Activated CD8-positive, alpha-beta T cell treated with anti-CD3 and anti-CD28 coated beads, Interleukin-2, amount 10 ng/mL, durations not matched to agents 7 days and 5 days (primary cell): ENCODE results near the gene DOK7. TPM values are rescaled to one million over a fixed set of nuclear protein-coding genes. Genes with fewer than 3 reads are reported as not detected.

Experiments
- ATAC-seq: fragments of 150-1000 bp; cut with Tn5 transposase; one replicate; pipeline ENCODE4 v1.10.0; 2021; ENCODE audit warnings: moderate library complexity
- CTCF ChIA-PET: fragments of 350-600 bp; sonication (Branson Sonifier 250); formaldehyde crosslinking; loops from one replicate; lab custom pipeline; 2021; ENCODE audit warnings: antibody characterized with exemption; lab: Charles Lee
- POLR2A ChIA-PET: fragments of 350-600 bp; sonication (Branson Sonifier 250); formaldehyde crosslinking; loops from one replicate; lab custom pipeline; 2021; ENCODE audit warnings: antibody characterized with exemption; lab: Charles Lee
- DNase-seq: peaks from one replicate; pipeline ENCODE4 v3.0.0-alpha.2; 2020
- H3K27ac Mint-ChIP-seq: one replicate; pipeline ENCODE4 v1.8.0; 2021; ENCODE audit warnings: mild to moderate bottlenecking, mixed read lengths
- H3K27me3 Mint-ChIP-seq: one replicate; pipeline ENCODE4 v1.8.0; 2021; ENCODE audit warnings: low read depth, mixed read lengths
- H3K36me3 Mint-ChIP-seq: one replicate; pipeline ENCODE4 v1.8.0; 2021; ENCODE audit warnings: low read depth, mixed read lengths
- H3K4me1 Mint-ChIP-seq: one replicate; pipeline ENCODE4 v1.8.0; 2021; ENCODE audit warnings: low read depth, mixed read lengths
- H3K4me3 Mint-ChIP-seq: one replicate; pipeline ENCODE4 v1.8.0; 2021; ENCODE audit warnings: mild to moderate bottlenecking, mixed read lengths
- H3K9me3 Mint-ChIP-seq: one replicate; pipeline ENCODE4 v1.8.0; 2022; ENCODE audit warnings: mixed read lengths; ENCODE audit not compliant: insufficient read depth
- total RNA-seq, 2 experiments: library from RNA; stranded (reverse); gene quantifications; one replicate each; pipeline ENCODE4 v1.2.3, GENCODE V29; 2021

Gene DOK7, protein sequence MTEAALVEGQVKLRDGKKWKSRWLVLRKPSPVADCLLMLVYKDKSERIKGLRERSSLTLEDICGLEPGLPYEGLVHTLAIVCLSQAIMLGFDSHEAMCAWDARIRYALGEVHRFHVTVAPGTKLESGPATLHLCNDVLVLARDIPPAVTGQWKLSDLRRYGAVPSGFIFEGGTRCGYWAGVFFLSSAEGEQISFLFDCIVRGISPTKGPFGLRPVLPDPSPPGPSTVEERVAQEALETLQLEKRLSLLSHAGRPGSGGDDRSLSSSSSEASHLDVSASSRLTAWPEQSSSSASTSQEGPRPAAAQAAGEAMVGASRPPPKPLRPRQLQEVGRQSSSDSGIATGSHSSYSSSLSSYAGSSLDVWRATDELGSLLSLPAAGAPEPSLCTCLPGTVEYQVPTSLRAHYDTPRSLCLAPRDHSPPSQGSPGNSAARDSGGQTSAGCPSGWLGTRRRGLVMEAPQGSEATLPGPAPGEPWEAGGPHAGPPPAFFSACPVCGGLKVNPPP
- not detected for total RNA-seq

DNA sequence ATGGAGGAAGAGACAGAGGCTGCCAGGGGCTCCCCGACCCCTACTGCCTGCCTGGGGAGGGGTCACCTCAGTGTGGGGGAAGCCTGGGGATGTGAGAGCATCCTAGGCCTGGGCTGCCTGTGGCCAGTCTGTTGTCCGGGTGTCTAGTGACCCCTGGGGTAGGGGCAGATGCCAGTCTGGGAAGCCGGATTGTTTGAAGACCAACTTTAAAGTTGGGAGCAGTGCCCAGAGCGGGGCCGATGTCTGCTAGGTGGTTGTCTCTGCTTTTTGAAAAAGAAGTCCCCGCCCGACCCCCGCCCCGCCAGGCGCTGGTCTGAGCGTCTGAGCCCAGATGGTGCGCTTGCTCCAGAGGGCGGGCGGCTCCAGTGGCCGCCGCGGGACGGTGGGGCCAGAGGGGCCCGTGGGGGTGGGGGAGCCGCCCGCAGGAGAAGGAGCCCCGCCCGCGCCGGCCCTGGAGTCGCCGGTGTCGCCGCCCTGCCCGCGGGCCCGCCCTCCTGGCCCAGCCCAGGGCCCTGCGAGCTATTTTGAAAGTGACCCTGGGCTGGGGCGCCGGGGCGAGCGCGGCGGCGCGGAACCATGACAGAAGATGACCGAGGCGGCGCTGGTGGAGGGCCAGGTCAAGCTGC is at the start of gene DOK7:
DOK7 (plus strand) TSS at position 517 of the 626 bp plus-strand sequence; CDS start at position 587, 70 bp downstream.
- Mint-ChIP-seq H3K27me3 (peaks cover 15% of the 10 kb centered on the region), H3K4me1 (no peaks in the 10 kb centered on the region), H3K27ac (no peak within 1 kb of the TSS), H3K4me3 (no peak within 1 kb of the TSS), H3K9me3 (no peaks in the 10 kb centered on the region), H3K36me3 (no peaks in the 10 kb centered on the region)
- DNase-seq, result no peak
- ChIA-PET CTCF (no interaction called here), POLR2A (no interaction called here)
- no peak for ATAC-seq

DNA sequence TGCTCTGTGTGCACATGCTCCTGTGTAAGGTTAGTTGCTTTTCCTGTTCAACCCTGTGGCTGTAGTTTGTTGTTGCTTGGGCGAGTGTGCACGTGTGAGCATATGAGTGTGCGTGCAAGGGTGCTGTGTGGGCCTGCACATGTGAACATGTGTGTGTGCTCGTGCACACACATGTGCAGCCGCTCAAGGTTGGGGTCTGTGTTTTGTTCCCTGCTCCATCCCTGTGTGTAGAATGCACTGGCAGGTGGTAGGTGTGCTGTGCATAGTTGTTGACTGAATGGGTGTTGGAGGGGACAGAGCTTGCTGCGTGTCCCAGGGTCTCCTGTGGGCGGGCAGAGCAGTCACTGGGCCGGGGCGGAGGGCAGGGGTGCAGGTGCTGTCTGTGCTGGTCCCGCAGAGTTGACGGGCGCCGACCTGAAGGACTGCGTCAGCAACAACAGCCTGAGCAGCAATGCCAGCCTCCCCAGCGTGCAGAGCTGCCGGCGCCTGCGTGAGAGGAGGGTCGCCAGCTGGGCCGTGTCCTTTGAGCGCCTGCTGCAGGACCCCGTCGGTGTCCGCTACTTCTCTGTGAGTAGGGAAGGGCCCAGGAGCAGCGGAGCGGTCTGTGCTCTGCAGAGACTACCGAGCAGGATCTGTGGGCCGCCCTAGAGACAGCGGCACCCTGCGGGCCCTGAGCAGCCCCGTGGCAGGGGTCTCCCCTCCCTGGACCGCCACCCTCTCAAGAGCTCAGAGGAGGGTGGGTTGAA is 49.3 kb upstream of the DOK7 start:
- POLR2A ChIA-PET, result no interaction called here
- H3K27ac Mint-ChIP-seq, result no peak overlapping the region
- H3K4me3 Mint-ChIP-seq, result no peak overlapping the region
- DNase-seq (no peak), ATAC-seq (no peak)
- no peaks in the 10 kb centered on the region for H3K9me3 Mint-ChIP-seq
- H3K27me3 Mint-ChIP-seq, result no peaks in the 10 kb centered on the region
- no peaks in the 10 kb centered on the region for H3K36me3 Mint-ChIP-seq
- CTCF ChIA-PET, result no interaction called here
- H3K4me1 Mint-ChIP-seq, result no peaks in the 10 kb centered on the region

DNA sequence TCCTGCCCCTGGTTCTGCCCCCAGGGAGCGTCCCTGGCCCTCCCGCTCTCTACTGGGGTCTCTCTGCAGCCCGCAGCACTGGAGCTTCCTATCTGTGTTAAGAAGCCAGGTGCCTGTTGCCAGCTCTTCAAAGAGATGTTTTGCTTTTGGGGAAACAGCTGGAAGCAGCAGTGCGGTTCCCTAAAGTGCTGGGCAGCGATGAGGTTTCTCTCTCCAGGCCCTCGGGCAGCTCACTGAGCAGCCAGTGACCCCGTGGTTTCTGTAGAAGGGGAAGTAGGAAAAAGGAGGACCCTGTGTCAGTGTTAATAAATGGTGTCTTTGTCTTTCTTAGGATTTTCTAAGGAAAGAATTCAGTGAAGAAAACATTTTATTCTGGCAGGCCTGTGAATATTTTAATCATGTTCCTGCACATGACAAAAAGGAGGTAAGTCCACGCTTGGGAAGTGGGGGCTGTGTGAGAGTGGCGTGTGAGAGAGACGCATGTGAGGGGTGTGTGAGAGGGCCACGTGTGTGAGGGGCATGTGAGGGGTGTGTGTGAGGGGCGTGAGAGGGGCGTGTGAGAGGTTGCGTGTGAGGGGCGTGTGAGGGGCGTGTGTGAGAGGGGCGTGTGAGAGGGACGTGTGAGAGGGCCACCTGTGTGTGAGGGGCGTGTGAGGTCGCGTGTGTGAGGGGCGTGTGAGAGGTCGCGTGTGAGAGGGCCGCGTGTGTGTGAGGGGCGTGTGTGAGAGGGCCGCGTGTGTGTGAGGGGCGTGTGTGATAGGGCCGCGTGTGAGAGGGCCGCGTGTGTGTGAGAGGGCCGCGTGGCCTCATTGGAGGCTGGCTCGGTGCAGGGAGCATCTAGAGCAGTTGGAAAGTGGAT is 48.5 kb upstream of the DOK7 start:
- Mint-ChIP-seq H3K36me3 (no peaks in the 10 kb centered on the region), H3K4me1 (no peaks in the 10 kb centered on the region), H3K9me3 (no peaks in the 10 kb centered on the region), H3K4me3 (no peak overlapping the region), H3K27me3 (no peaks in the 10 kb centered on the region), H3K27ac (no peak overlapping the region)
- ChIA-PET POLR2A (no interaction called here), CTCF (no interaction called here)
- ATAC-seq (no peak), DNase-seq (no peak)

DNA sequence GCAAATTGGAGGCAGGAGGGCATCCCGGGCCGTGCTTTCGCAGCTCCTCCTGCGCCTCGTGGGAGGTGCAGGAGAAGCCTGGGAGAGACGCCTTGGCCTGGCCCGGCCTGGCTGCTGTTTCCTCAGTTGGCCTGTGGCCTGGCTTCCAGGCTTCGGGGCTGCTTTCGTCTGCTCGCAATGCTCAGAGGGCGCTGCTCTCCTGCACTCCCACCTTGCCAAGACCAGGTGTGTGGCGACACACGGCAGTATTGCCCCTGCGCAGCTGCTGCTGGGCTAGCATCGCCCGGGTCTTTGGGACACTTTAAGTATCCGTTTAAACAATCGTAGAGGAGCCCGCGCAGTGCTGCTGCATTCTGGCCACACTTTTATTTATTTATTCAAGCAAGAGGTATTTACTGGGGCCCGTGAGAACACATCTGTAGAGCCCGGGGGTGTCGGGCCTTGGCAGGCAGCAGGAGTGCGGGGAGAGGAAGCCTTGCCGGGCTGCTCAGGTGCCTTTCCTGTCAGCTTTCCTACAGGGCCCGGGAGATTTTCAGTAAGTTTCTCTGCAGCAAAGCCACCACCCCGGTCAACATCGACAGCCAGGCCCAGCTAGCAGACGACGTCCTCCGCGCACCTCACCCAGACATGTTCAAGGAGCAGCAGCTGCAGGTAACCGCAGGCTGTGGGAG is 47.5 kb upstream of the DOK7 start:
- ChIA-PET CTCF (no interaction called here), POLR2A (no interaction called here)
- DNase-seq (no peak), ATAC-seq (no peak)
- H3K9me3 Mint-ChIP-seq, result no peaks in the 10 kb centered on the region
- no peak overlapping the region for H3K4me3 Mint-ChIP-seq
- H3K27me3 Mint-ChIP-seq, result no peaks in the 10 kb centered on the region
- no peaks in the 10 kb centered on the region for H3K36me3 Mint-ChIP-seq
- H3K4me1 Mint-ChIP-seq, result no peaks in the 10 kb centered on the region
- no peak overlapping the region for H3K27ac Mint-ChIP-seq

DNA sequence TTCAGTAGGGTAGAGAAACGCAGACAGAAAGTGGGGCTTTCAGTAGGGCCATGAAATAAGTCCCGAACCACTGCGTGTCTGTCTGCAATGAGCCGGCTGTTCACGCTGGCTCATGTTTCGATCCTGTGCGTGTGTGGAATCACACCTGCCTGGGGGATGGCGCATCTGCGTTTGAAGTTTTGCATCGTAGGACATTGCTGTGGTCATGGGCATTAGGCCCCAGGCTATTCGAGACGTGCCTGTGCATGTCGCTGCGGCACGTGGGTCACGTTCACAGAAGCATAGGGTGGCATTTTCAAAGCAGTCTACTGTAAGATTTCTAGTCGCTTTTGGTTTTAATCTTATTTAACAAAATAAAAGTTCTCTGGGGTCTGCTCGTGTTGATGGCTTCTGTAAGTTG is 46.8 kb upstream of the DOK7 start:
- DNase-seq, result no peak
- Mint-ChIP-seq H3K4me1 (no peaks in the 10 kb centered on the region), H3K9me3 (no peaks in the 10 kb centered on the region), H3K4me3 (no peak overlapping the region), H3K36me3 (no peaks in the 10 kb centered on the region), H3K27me3 (no peaks in the 10 kb centered on the region), H3K27ac (no peak overlapping the region)
- ChIA-PET CTCF (no interaction called here), POLR2A (no interaction called here)
- ATAC-seq, result no peak

DNA sequence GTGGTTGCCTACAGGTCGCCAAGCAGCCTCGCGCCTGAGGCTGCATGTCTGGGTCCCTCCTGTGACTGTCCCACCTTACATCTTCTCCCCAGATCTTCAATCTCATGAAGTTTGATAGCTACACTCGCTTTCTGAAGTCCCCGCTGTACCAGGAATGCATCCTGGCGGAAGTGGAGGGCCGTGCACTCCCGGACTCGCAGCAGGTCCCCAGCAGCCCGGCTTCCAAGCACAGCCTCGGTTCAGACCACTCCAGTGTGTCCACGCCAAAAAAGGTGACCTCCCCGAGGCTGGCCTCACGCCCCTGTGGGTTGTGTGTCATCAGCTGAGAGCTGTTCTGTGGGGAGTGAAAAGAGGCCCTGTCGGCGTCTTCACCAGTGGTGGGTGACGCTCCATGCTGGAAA is 46.3 kb upstream of the DOK7 start:
- POLR2A ChIA-PET, result no interaction called here
- Mint-ChIP-seq H3K4me3 (no peak overlapping the region), H3K9me3 (no peaks in the 10 kb centered on the region), H3K4me1 (no peaks in the 10 kb centered on the region), H3K36me3 (no peaks in the 10 kb centered on the region), H3K27me3 (no peaks in the 10 kb centered on the region), H3K27ac (no peak overlapping the region)
- CTCF ChIA-PET, result no interaction called here
- DNase-seq, result no peak
- ATAC-seq, result no peak

DNA sequence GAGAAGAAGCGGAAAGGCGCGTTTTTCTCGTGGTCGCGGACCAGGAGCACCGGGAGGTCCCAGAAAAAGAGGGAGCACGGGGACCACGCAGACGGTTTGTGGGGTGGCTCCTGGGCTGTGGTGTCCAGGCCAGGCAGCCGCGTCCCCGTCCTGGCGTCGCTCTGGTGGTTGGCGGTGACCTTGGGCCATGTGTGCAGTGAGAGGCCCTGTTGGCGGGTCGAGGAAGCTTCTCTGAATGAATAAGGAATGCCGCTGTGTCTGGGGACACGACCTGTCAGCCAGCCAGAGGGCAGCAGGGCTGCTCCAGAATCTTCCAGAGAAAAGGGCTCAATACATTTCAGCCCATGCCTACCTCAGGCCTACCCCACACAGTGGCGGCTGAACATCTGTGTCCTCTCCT is 45.7 kb upstream of the DOK7 start:
- no peaks in the 10 kb centered on the region for H3K36me3 Mint-ChIP-seq
- CTCF ChIA-PET, result no interaction called here
- DNase-seq (no peak), ATAC-seq (no peak)
- no peaks in the 10 kb centered on the region for H3K9me3 Mint-ChIP-seq
- H3K27ac Mint-ChIP-seq, result no peak overlapping the region
- POLR2A ChIA-PET, result no interaction called here
- H3K4me3 Mint-ChIP-seq, result no peak overlapping the region
- no peaks in the 10 kb centered on the region for H3K4me1 Mint-ChIP-seq
- no peaks in the 10 kb centered on the region for H3K27me3 Mint-ChIP-seq

DNA sequence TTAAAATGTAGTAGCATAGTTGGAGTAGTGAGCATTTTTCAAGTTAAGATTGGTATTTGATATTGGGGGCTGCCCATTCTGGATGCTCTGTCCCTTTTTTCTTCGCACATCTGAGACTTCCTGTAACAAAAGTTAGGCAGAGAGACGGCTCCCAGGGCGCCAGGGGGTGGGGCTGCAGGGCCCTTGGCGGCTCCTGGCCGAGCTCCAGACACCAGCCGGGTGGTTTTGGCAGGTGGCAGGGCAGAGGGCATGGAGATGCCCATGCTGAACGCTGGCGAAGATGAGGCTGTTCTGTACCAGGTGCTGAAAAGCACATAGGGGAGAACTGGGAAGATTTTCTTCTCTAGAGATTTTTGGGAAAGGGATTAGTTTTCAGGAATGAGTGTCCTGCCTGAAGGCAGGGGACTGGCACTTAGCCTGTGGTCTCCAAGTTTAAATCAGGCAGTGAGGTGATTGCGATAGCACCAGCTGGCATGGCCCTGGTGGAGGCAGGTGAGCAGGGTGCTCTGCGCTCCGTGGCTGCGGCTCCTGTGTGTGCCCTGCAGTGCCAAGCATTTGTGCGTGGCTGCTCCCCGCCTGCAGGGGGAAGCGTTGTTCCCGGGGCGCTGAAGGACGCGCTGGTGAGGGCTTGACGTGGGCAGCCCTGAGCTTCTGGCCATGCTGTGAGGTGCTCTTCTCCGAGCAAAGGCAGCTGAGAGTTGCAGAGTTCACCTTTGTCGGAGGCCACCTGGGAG is 44.9 kb upstream of the DOK7 start:
- no peak overlapping the region for H3K4me3 Mint-ChIP-seq
- DNase-seq, result no peak

DNA sequence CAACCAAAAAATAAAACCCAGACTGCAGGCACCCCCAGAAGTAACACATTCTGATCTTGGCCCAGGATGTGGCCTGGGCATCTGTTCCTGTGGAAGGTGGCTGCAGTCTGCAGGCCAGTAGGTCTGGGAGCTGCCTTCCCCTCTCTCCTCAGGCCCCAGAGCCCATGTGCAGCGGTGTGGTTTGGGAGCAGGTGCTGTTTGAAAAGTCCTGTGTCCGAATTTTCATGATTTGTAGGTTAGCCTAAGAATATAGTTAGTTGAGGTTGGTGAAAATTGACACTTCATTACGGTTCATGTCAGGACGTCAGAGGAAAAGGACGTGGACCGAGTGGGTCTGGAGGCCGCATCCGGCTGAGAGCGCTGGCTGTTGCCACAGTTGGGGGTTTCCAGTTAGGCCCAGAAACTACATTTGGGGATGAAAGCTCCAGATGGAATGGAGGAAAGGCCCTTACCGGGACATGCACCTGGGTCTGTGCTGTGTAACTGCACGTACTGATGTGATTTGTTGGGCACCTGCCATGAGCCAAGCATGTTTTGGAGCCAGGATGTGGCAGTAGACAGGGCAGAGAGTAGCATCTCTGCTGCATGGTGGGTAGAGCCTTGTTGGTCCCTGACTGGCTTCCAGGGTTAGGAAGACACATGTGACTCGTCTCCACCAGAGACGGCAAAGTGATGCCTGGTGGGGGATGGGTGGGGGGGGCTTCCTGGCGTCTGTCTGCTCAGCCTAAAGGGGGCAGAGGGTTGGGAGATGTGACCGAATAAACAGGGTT is 43.1 kb upstream of the DOK7 start:
- Mint-ChIP-seq H3K4me3 (no peak overlapping the region), H3K27me3 (no peaks in the 10 kb centered on the region), H3K4me1 (no peaks in the 10 kb centered on the region), H3K9me3 (no peaks in the 10 kb centered on the region), H3K27ac (no peak overlapping the region), H3K36me3 (no peaks in the 10 kb centered on the region)
- ATAC-seq, result no peak
- ChIA-PET CTCF (no interaction called here), POLR2A (no interaction called here)
- no peak for DNase-seq

More for the DNA sequence above, 44.9 kb upstream of the DOK7 start:
- Mint-ChIP-seq H3K4me1 (no peaks in the 10 kb centered on the region), H3K9me3 (no peaks in the 10 kb centered on the region), H3K27me3 (no peaks in the 10 kb centered on the region), H3K36me3 (no peaks in the 10 kb centered on the region), H3K27ac (no peak overlapping the region)
- CTCF ChIA-PET, result no interaction called here
- POLR2A ChIA-PET, result no interaction called here
- ATAC-seq, result peak; percentile 17

DNA sequence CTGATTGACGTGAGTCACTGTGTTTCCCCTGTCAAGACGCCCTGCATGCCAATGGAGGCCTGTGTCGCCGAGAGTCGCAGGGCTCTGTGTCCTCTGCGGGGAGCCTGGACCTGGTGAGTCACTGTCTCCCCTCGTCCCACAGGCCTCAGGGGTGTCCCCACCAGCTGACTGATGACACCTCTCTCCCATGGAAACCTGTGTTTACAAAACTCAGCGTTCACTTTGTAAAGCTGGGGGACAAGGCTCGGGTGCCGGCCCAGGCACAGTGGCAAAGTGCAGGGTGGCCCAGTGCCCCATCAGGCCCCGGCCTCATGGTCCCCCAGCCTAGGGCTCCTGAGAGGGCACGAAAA is 42.5 kb upstream of the DOK7 start:
- DNase-seq (no peak), ATAC-seq (no peak)
- Mint-ChIP-seq H3K27me3 (no peaks in the 10 kb centered on the region), H3K4me3 (no peak overlapping the region), H3K27ac (no peak overlapping the region), H3K36me3 (no peaks in the 10 kb centered on the region), H3K4me1 (no peaks in the 10 kb centered on the region), H3K9me3 (no peaks in the 10 kb centered on the region)
- ChIA-PET POLR2A (no interaction called here), CTCF (no interaction called here)
